HFF-Myc (cell line): Measurements from ENCODE around the gene CTBP1.

Experiments
- DNase-seq: peaks from one replicate; pipeline ENCODE4 v3.0.0-alpha.2; 2011; ENCODE audit warnings: low read depth; ENCODE audit errors: extremely low read depth
- H3K4me3 ChIP-seq: replicated peaks from 2 replicates; pipeline ENCODE4 v1.5.1; 2011; ENCODE audit warnings: low read depth, mild to moderate bottlenecking, control low read depth, low read length
- TF ChIP-seq, protein P1 (sequence below): IDR thresholded peaks from 2 replicates; pipeline ENCODE4 v1.5.1; 2012; ENCODE audit warnings: mild to moderate bottlenecking, low read depth, low read length, control low read depth; ENCODE audit errors: missing control alignments

The CTBP1 gene

GRCh38 chr4:1177274-1178141 lies 71.4 kb downstream of the CTBP1 start:
- TF ChIP-seq, protein P1, sequence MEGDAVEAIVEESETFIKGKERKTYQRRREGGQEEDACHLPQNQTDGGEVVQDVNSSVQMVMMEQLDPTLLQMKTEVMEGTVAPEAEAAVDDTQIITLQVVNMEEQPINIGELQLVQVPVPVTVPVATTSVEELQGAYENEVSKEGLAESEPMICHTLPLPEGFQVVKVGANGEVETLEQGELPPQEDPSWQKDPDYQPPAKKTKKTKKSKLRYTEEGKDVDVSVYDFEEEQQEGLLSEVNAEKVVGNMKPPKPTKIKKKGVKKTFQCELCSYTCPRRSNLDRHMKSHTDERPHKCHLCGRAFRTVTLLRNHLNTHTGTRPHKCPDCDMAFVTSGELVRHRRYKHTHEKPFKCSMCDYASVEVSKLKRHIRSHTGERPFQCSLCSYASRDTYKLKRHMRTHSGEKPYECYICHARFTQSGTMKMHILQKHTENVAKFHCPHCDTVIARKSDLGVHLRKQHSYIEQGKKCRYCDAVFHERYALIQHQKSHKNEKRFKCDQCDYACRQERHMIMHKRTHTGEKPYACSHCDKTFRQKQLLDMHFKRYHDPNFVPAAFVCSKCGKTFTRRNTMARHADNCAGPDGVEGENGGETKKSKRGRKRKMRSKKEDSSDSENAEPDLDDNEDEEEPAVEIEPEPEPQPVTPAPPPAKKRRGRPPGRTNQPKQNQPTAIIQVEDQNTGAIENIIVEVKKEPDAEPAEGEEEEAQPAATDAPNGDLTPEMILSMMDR: no peak
- no peak for DNase-seq
- H3K4me3 ChIP-seq: no peak overlapping the region

DNA sequence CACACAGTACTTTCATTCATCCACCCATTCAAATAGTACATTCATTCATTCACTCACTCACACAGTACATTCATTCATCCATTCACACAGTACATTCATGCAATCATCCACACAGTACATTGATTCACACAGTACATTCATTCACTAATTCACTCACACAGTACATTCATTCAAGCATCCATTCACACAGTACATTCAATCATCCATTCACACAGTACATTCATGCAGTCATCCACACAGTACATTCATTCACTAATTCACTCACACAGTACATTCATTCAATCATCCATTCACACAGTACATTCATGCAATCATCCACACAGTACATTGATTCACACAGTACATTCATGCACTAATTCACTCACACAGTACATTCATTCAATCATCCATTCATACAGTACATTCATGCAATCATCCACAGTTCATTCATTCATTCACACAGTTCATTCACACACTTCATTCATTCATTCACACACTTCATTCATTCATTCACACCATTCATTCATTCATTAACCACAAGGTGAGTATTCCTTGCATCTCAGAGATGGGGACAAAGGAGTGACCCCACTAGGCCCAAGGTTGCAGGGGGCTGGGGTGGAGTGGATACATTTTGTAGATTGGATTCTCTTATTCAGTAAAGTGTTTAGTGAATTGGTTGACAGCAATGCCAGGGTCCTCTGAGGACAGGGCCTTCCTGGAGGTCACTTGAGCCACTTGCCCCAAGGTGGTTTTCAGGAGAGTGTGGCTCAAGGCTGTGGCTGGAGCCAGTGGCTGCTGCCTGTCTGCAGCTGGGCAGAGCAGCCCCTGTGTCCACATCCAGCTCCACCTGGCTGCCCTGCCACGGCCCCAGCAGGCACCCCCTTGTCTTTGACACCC lies 72.3 kb downstream of the CTBP1 start:
- no peak overlapping the region for H3K4me3 ChIP-seq
- TF ChIP-seq, protein P1: no peak
- no peak for DNase-seq

- TF ChIP-seq, protein P1: no peak
- no peak for DNase-seq
These were observed 73.2 kb downstream of the CTBP1 start for GRCh38 chr4:1175635-1176229.

DNA sequence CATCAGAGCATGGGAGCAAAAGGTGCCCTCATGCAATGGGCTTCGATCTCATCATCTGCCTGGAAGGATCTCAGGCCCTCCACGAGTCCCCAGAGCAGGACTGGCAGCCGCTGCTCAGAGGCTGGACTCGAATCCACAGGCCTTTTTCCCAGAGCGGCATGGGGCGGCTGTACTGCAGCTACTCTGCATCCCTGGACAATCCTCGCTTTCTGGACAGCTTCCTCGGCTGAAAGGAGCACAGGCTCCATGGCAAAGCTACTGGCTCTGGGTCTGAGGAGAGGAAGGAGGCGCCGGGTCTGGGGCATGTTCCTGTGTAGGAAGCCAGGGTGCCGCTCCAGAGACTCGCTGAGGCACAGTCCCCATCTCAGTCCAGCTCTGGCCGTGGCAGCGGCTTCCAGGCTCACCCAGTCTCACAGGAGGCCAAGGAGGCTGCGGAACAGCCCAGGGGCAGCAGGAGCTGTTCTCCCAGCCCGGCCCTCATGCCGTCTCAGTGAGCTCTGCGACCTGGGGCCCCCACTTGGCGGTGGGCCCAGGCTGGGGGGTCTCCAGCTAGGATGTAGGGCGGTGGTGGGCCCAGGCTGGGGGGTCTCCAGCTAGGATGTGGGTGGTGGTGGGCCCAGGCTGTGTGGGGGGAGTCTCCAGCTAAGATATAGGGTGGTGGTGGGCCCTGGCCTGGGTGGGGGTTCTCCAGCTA lies 73.8 kb downstream of the CTBP1 start:
- DNase-seq: no peak
- H3K4me3 ChIP-seq: no peak overlapping the region
- TF ChIP-seq, protein P1: no peak

More at GRCh38 chr4:1175635-1176229, 73.2 kb downstream of the CTBP1 start:
- no peak overlapping the region for H3K4me3 ChIP-seq

- no peak for DNase-seq
- TF ChIP-seq, protein P1: no peak
- no peak overlapping the region for H3K4me3 ChIP-seq
These were observed 75.8 kb downstream of the CTBP1 start for GRCh38 chr4:1172971-1173757.
